H1 (cell line): Measurements from ENCODE around the gene NGEF.

Experiments used
- POLR2A ChIP-seq, 2 experiments: IDR thresholded peaks; 1 replicate in 1 of 2; 2 replicates in 1 of 2; pipeline ENCODE4 v1.6.1; 2011; ENCODE audit warnings: low read depth in 2 of 2, low read length in 2 of 2, mild to moderate bottlenecking in 2 of 2; ENCODE audit errors: control extremely low read depth in 1 of 2
- POLR2AphosphoS5 ChIP-seq: IDR thresholded peaks from 2 replicates; pipeline ENCODE4 v1.6.1; 2011; ENCODE audit warnings: low read depth, low read length

- TF ChIP-seq POLR2AphosphoS5 (no peak), POLR2A (IDR thresholded peaks at IDR 0.05; ENCODE audit: control extremely low read depth in 1 of 2, low read depth in 2 of 2, low read length in 2 of 2) (no peak)
Observed at GRCh38 chr2:233002829-233003657, 10.0 kb downstream of the NGEF start.
